Sigmoid colon (tissue), 4 donors: ENCODE data around the gene DOK6.

Experiments used
- EP300 ChIP-seq, 4 donors: sonication (generic); formaldehyde crosslinking; IDR thresholded peaks; one replicate each; pipeline ENCODE4 v1.6.1; 2017; ENCODE audit warnings: antibody characterized with exemption in 4 of 4
- POLR2A ChIP-seq, 2 donors: fragments of 450-650 bp; IDR thresholded peaks; one replicate each; pipeline ENCODE4 v1.6.1; 2016; ENCODE audit warnings: antibody characterized with exemption in 2 of 2, mild to moderate bottlenecking in 2 of 2, moderate library complexity in 2 of 2
- POLR2AphosphoS5 ChIP-seq, 4 donors: sonication (generic); formaldehyde crosslinking; IDR thresholded peaks; one replicate each; pipeline ENCODE4 v1.6.1; 2017; ENCODE audit warnings: antibody characterized with exemption in 4 of 4
- TF ChIP-seq, protein P1 (sequence below), 4 experiments: fragments of 450-650 bp in 3 of 4; fragments of 200-600 bp in 1 of 4; IDR thresholded peaks; one replicate each; pipeline ENCODE4 v1.5.1; 2016 to 2019; ENCODE audit warnings: antibody characterized with exemption in 4 of 4, mild to moderate bottlenecking in 3 of 4, moderate library complexity in 2 of 4

- TF ChIP-seq POLR2AphosphoS5 (IDR thresholded peaks at IDR 0.05) (no peak), EP300 (IDR thresholded peaks at IDR 0.05) (no peak), POLR2A (IDR thresholded peaks at IDR 0.05) (no peak)
- TF ChIP-seq, protein P1, sequence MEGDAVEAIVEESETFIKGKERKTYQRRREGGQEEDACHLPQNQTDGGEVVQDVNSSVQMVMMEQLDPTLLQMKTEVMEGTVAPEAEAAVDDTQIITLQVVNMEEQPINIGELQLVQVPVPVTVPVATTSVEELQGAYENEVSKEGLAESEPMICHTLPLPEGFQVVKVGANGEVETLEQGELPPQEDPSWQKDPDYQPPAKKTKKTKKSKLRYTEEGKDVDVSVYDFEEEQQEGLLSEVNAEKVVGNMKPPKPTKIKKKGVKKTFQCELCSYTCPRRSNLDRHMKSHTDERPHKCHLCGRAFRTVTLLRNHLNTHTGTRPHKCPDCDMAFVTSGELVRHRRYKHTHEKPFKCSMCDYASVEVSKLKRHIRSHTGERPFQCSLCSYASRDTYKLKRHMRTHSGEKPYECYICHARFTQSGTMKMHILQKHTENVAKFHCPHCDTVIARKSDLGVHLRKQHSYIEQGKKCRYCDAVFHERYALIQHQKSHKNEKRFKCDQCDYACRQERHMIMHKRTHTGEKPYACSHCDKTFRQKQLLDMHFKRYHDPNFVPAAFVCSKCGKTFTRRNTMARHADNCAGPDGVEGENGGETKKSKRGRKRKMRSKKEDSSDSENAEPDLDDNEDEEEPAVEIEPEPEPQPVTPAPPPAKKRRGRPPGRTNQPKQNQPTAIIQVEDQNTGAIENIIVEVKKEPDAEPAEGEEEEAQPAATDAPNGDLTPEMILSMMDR (IDR thresholded peaks at IDR 0.05): no peak
These were observed 438.8 kb downstream of the DOK6 start for GRCh38 chr18:69839497-69839896.
